ENCODE data around the gene CAND1. TPM values are rescaled to one million over a fixed set of nuclear protein-coding genes. Genes with fewer than 3 reads are reported as not detected.
"Not testable (repeated sequence)": the region's sequence is repeated elsewhere in the genome, so short reads cannot be mapped to it uniquely, and the experiment has no call there.

The CAND1 gene
- total RNA-seq, 2 experiments from 2014 or later: 158 to 224 TPM

GRCh38 chr12:67341086-67341485 lies 71.9 kb downstream of the CAND1 start:
- Mint-ChIP-seq H3K9me3 (ENCODE audit: low read depth) (peaks cover 24% of the 10 kb centered on the region), H3K36me3 (ENCODE audit: low read depth) (peaks cover 25% of the 10 kb centered on the region)
- DNase-seq; CTCF ChIA-PET; H3K27ac Mint-ChIP-seq; intact Hi-C loops (cut with DNase I, micrococcal nuclease); H3K27me3 Mint-ChIP-seq; H3K4me3 Mint-ChIP-seq; ATAC-seq; POLR2A ChIA-PET; H3K4me1 Mint-ChIP-seq: not testable (repeated sequence)

GRCh38 chr12:67344979-67345710 lies 76.0 kb downstream of the CAND1 start:
- DNase-seq (no peak), ATAC-seq (no peak)
- H3K36me3 Mint-ChIP-seq (ENCODE audit: low read depth): peaks cover 17% of the 10 kb centered on the region
- POLR2A ChIA-PET: no interaction called here
- intact Hi-C loops (cut with DNase I, micrococcal nuclease): no loop called here
- CTCF ChIA-PET: interaction anchor here (0.5 to 1.8 kb wide), 3 partner anchors 10 to 695 kb away, joined by 3 to 6 read pairs (median 3); no protein-coding TSS in a partner anchor
- H3K27me3 Mint-ChIP-seq: no peaks in the 10 kb centered on the region
- H3K4me3 Mint-ChIP-seq: no peak overlapping the region
- H3K4me1 Mint-ChIP-seq: no peaks in the 10 kb centered on the region
- H3K27ac Mint-ChIP-seq: no peak overlapping the region
- peaks cover 13% of the 10 kb centered on the region for H3K9me3 Mint-ChIP-seq (ENCODE audit: low read depth)

DNA sequence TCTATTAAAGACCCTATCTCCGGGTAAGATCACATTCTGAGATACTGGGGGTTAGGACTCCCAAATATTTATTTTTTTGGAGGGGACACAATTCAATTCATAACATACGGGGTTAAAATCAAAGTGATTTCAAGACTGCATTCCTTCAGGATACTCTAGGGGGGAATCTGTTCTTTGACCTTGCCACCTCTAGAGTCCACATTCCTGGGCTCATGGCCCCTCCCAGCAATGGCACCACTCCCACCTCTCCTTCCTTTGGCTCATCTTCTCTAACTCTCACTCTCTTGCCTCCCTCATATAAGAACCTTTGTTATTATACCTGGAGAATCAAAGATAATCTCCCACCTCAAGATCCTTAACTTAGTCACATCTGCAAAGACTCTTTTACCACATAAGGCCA lies 79.5 kb downstream of the CAND1 start:
- peaks cover 14% of the 10 kb centered on the region for H3K36me3 Mint-ChIP-seq (ENCODE audit: low read depth)
- H3K9me3 Mint-ChIP-seq (ENCODE audit: low read depth): peaks cover 14% of the 10 kb centered on the region
- ChIA-PET CTCF (no interaction called here), POLR2A (no interaction called here)
- no peak overlapping the region for H3K27ac Mint-ChIP-seq
- ATAC-seq (no peak), DNase-seq (no peak)
- intact Hi-C loops (cut with DNase I, micrococcal nuclease): no loop called here
- H3K4me1 Mint-ChIP-seq: peaks cover 11% of the 10 kb centered on the region
- H3K4me3 Mint-ChIP-seq: no peak overlapping the region
- no peaks in the 10 kb centered on the region for H3K27me3 Mint-ChIP-seq

DNA sequence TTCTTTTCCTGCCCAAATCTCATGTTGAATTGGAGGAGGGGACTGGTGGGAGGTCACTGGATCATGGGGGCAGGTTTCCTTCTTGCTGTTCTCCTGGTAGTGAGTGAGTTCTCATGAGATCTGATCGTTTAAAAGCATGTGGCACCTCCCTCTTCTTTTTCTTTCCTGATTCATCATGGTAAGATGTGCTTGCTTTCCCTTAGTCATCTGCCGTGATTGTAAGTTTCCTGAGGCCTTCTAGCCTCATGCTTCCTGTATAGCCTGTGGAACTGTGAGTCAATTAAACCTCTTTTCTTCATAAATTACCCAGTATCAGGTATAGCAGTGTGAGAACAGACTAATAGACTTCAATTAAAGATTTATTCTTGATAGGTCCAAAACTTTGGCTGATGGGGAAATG lies 83.5 kb downstream of the CAND1 start:
- ChIA-PET CTCF (interaction anchor here (1.0 kb wide), 1 partner anchor 66 kb away, joined by 3 read pairs; no protein-coding TSS in a partner anchor), POLR2A (interaction anchor here (0.6 kb wide), 1 partner anchor 1694 kb away, joined by 3 read pairs; no protein-coding TSS in a partner anchor)
- DNase-seq: peak; percentile 7
- peaks cover 7% of the 10 kb centered on the region for H3K9me3 Mint-ChIP-seq (ENCODE audit: low read depth)
- no peak overlapping the region for H3K4me3 Mint-ChIP-seq
- intact Hi-C loops (cut with DNase I, micrococcal nuclease): loop anchor here (10.0 kb wide), 3 partner anchors 302 to 802 kb away; partner anchors contain the start of gene IFNG (in 1 of the 2)
- no peaks in the 10 kb centered on the region for H3K27me3 Mint-ChIP-seq
- peak; percentile 65 for ATAC-seq
- H3K36me3 Mint-ChIP-seq (ENCODE audit: low read depth): peaks cover 12% of the 10 kb centered on the region
- H3K27ac Mint-ChIP-seq: no peak overlapping the region
- H3K4me1 Mint-ChIP-seq: peaks cover 29% of the 10 kb centered on the region

GRCh38 chr12:67354322-67354721 lies 85.2 kb downstream of the CAND1 start:
- H3K27ac Mint-ChIP-seq: no peak overlapping the region
- no peaks in the 10 kb centered on the region for H3K27me3 Mint-ChIP-seq
- ChIA-PET CTCF (interaction anchor here (0.5 to 4.4 kb wide), 22 partner anchors 8 to 1299 kb away, joined by 3 to 39 read pairs (median 3); no protein-coding TSS in a partner anchor), POLR2A (no interaction called here)
- intact Hi-C loops (cut with DNase I, micrococcal nuclease): loop anchor here (2.0 to 10.0 kb wide), 5 partner anchors 88 to 800 kb away; partner anchors contain the start of gene IFNG (in 1 of the 2)
- DNase-seq (peak; percentile 7), ATAC-seq (peak; percentile 63)
- peaks cover 4% of the 10 kb centered on the region for H3K9me3 Mint-ChIP-seq (ENCODE audit: low read depth)
- peaks cover 29% of the 10 kb centered on the region for H3K4me1 Mint-ChIP-seq
- H3K4me3 Mint-ChIP-seq: no peak overlapping the region
- H3K36me3 Mint-ChIP-seq (ENCODE audit: low read depth): peaks cover 8% of the 10 kb centered on the region

DNA sequence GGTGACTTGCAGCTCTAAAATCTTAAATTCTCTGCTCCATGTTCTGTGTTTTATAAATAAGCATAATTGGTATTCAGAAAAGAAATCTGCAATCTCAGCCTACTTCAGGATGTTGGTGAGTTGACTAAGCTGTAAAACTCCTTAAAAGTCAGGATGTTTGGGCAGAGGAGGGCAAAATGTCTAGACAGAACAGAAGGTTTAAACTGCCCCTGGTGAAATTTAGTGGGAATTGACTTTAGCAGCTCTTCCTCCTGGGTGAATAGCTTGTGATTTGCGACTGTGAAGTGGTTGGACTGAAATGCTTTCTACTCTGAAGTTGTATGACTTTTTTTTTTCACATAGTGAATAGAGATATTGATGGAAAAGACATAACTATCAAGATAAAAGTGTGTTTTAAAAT lies 85.8 kb downstream of the CAND1 start:
- no peak overlapping the region for H3K27ac Mint-ChIP-seq
- peaks cover 29% of the 10 kb centered on the region for H3K4me1 Mint-ChIP-seq
- ATAC-seq (no peak), DNase-seq (no peak)
- intact Hi-C loops (cut with DNase I, micrococcal nuclease): loop anchor here (2.0 to 10.0 kb wide), 6 partner anchors 88 to 800 kb away; partner anchors contain the start of gene IFNG (in 1 of the 2)
- peaks cover 4% of the 10 kb centered on the region for H3K9me3 Mint-ChIP-seq (ENCODE audit: low read depth)
- no peaks in the 10 kb centered on the region for H3K27me3 Mint-ChIP-seq
- peaks cover 8% of the 10 kb centered on the region for H3K36me3 Mint-ChIP-seq (ENCODE audit: low read depth)
- no peak overlapping the region for H3K4me3 Mint-ChIP-seq
- ChIA-PET CTCF (interaction anchor here (0.6 to 4.4 kb wide), 24 partner anchors 9 to 1271 kb away, joined by 3 to 39 read pairs (median 3); no protein-coding TSS in a partner anchor), POLR2A (no interaction called here)

- Mint-ChIP-seq H3K4me1 (peaks cover 29% of the 10 kb centered on the region), H3K27ac (no peak overlapping the region), H3K9me3 (ENCODE audit: low read depth) (peaks cover 4% of the 10 kb centered on the region), H3K36me3 (ENCODE audit: low read depth) (peaks cover 8% of the 10 kb centered on the region), H3K4me3 (no peak overlapping the region), H3K27me3 (no peaks in the 10 kb centered on the region)
- ChIA-PET POLR2A (interaction anchor here (0.6 kb wide), 1 partner anchor 250 kb away, joined by 3 read pairs; no protein-coding TSS in a partner anchor), CTCF (interaction anchor here (0.6 to 4.4 kb wide), 42 partner anchors 9 to 1381 kb away, joined by 3 to 39 read pairs (median 4); partner anchors contain the start of gene IFNG-AS1)
- intact Hi-C loops (cut with DNase I, micrococcal nuclease): loop anchor here (1.0 to 10.0 kb wide), 8 partner anchors 86 to 799 kb away; partner anchors contain the start of gene IFNG (in 1 of the 2)
- DNase-seq: peak; percentile 22
- peak; percentile 65 for ATAC-seq
These were observed 86.5 kb downstream of the CAND1 start for GRCh38 chr12:67355428-67356379.

- H3K27me3 Mint-ChIP-seq: no peaks in the 10 kb centered on the region
These were observed 87.2 kb downstream of the CAND1 start for GRCh38 chr12:67356380-67356774.

DNA sequence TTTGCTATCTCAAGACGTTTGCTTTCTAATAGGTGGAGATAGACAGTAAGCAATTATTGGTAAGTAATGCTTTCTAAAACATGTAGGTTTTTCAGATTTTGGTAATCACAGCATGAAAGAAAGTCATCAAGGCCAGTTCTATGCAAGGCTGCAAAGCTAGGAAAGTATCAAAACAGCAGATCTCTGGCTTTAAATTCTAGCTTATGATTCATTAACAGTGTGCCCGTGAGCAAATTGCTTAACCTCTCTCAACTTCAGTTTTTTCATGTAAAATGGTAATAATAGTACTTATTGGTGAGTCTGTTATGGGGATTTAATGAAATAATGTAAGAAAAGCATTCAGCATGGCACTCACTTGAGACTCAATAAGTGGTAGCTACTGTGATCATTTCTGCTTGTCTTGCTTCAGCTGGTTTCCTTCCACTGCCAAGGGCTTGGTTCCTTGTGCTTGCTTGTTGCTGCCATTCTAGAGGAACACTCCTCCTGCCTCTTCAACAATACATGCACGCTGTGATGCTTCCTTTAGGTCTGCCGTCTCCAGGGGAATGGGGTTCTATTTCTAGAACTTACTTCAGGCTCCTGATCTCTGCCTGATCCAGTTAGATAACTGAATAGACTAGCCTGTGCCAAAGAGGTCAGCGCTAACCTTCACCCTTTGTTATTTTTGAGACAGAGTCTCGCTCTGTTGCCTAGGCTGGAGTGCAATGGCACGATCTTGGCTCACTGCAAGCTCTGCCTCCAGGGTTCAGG lies 88.4 kb downstream of the CAND1 start:
- no peak for DNase-seq
- Mint-ChIP-seq H3K27me3 (no peaks in the 10 kb centered on the region), H3K27ac (no peak overlapping the region), H3K36me3 (ENCODE audit: low read depth) (peaks cover 7% of the 10 kb centered on the region), H3K4me1 (peaks cover 28% of the 10 kb centered on the region), H3K4me3 (no peak overlapping the region), H3K9me3 (ENCODE audit: low read depth) (peaks cover 8% of the 10 kb centered on the region)
- POLR2A ChIA-PET: interaction anchor here (0.7 kb wide), 1 partner anchor 760 kb away, joined by 4 read pairs; no protein-coding TSS in a partner anchor
- CTCF ChIA-PET: interaction anchor here (1.2 to 4.4 kb wide), 7 partner anchors 84 to 683 kb away, joined by 4 to 39 read pairs (median 21); no protein-coding TSS in a partner anchor
- intact Hi-C loops (cut with DNase I, micrococcal nuclease): loop anchor here (5.0 to 10.0 kb wide), 4 partner anchors 295 to 797 kb away; partner anchors contain the start of gene IFNG (in 1 of the 2)
- ATAC-seq: no peak

More at GRCh38 chr12:67356380-67356774, 87.2 kb downstream of the CAND1 start:
- peaks cover 4% of the 10 kb centered on the region for H3K9me3 Mint-ChIP-seq (ENCODE audit: low read depth)
- intact Hi-C loops (cut with DNase I, micrococcal nuclease): loop anchor here (1.0 to 10.0 kb wide), 6 partner anchors 85 to 798 kb away; partner anchors contain the start of gene IFNG (in 1 of the 2)
- no peak overlapping the region for H3K27ac Mint-ChIP-seq
- ATAC-seq (no peak), DNase-seq (no peak)
- H3K4me3 Mint-ChIP-seq: no peak overlapping the region
- H3K4me1 Mint-ChIP-seq: peaks cover 29% of the 10 kb centered on the region
- POLR2A ChIA-PET: interaction anchor here (0.6 kb wide), 1 partner anchor 250 kb away, joined by 3 read pairs; no protein-coding TSS in a partner anchor
- H3K36me3 Mint-ChIP-seq (ENCODE audit: low read depth): peaks cover 8% of the 10 kb centered on the region
- CTCF ChIA-PET: interaction anchor here (0.6 to 4.4 kb wide), 35 partner anchors 8 to 1380 kb away, joined by 3 to 39 read pairs (median 4); partner anchors contain the start of gene IFNG-AS1

DNA sequence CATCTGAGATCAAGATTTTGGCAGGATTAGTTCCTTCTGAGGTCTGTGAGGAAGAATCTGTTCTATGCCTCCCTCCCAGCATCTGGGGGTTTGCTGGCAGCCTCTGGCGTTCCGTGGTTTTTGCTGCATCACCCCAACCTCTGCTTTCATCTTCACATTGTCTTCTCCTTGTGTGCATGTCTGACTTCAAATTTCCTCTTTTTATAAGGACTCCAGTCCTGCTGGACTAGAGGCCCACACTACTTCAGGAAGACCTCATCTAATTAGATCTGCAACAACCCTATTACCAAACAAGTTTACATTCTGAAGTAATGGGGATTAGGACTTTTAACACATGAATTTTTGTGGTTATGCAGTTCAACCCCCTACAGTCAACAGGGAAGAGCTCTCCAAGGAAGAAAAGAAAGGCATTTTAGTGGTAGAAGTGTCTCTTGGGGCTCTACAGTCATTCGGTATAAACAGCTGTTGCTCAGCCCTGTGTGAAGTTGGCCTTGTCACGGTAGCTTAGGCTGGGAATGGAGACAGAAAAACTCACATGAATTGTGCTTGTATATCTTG lies 89.7 kb downstream of the CAND1 start:
- POLR2A ChIA-PET: no interaction called here

More for the DNA sequence above, 89.7 kb downstream of the CAND1 start:
- intact Hi-C loops (cut with DNase I, micrococcal nuclease): loop anchor here (5.0 to 10.0 kb wide), 4 partner anchors 293 to 796 kb away; partner anchors contain the start of gene IFNG (in 1 of the 2)
- H3K36me3 Mint-ChIP-seq (ENCODE audit: low read depth): no peaks in the 10 kb centered on the region
- H3K27ac Mint-ChIP-seq: no peak overlapping the region
- H3K27me3 Mint-ChIP-seq: no peaks in the 10 kb centered on the region
- ATAC-seq (no peak), DNase-seq (no peak)
- CTCF ChIA-PET: interaction anchor here (0.6 to 1.4 kb wide), 4 partner anchors 11 to 587 kb away, joined by 3 to 6 read pairs (median 4); no protein-coding TSS in a partner anchor
- H3K4me1 Mint-ChIP-seq: peaks cover 18% of the 10 kb centered on the region
- no peak overlapping the region for H3K4me3 Mint-ChIP-seq
- peaks cover 4% of the 10 kb centered on the region for H3K9me3 Mint-ChIP-seq (ENCODE audit: low read depth)
